Glutamatergic neuron (in vitro differentiated cells): ENCODE measurements around the gene GDI2. TPM values are rescaled to one million over a fixed set of nuclear protein-coding genes. Genes with fewer than 3 reads are reported as not detected.
A peak's percentile ranks its signal among the peaks of the same experiment; 100 is the strongest.
"Not testable (repeated sequence)": the region's sequence is repeated elsewhere in the genome, so short reads cannot be mapped to it uniquely, and the experiment has no call there.

Experiments
- DNase-seq: peaks from one replicate; pipeline ENCODE4 v3.0.0; 2022
- H3K27ac Mint-ChIP-seq: one replicate; pipeline ENCODE4 v1.8.0; 2020; ENCODE audit warnings: mild to moderate bottlenecking, mixed read lengths, inconsistent platforms; ENCODE audit not compliant: unreplicated experiment
- H3K27me3 Mint-ChIP-seq: one replicate; pipeline ENCODE4 v1.8.0; 2020; ENCODE audit warnings: mild to moderate bottlenecking, moderate library complexity, mixed read lengths, inconsistent platforms; ENCODE audit not compliant: unreplicated experiment
- H3K36me3 Mint-ChIP-seq: one replicate; pipeline ENCODE4 v1.8.0; 2020; ENCODE audit warnings: mild to moderate bottlenecking, mixed read lengths, inconsistent platforms; ENCODE audit not compliant: unreplicated experiment
- H3K4me1 Mint-ChIP-seq: one replicate; pipeline ENCODE4 v1.8.0; 2020; ENCODE audit warnings: mild to moderate bottlenecking, low read depth, mixed read lengths, inconsistent platforms; ENCODE audit not compliant: unreplicated experiment
- H3K4me3 Mint-ChIP-seq: one replicate; pipeline ENCODE4 v1.8.0; 2020; ENCODE audit warnings: mild to moderate bottlenecking, mixed read lengths, inconsistent platforms; ENCODE audit not compliant: unreplicated experiment
- H3K9me3 Mint-ChIP-seq: one replicate; pipeline ENCODE4 v1.8.0; 2020; ENCODE audit warnings: mild to moderate bottlenecking, moderate library complexity, mixed read lengths, inconsistent platforms; ENCODE audit not compliant: unreplicated experiment
- CTCF ChIP-seq: fragments of 200-600 bp; sonication (generic); IDR thresholded peaks from one replicate; pipeline ENCODE4 v1.5.0; 2021; ENCODE audit not compliant: partially characterized antibody, unreplicated experiment
- total RNA-seq: library from RNA; stranded (reverse); fragmentation: NEBNext Ultra II Directional; extraction: Animal tissue kit (Norgen Biotek cat#: 25700); gene quantifications from one replicate; pipeline ENCODE4 v1.2.1, GENCODE V29; 2021; ENCODE audit not compliant: unreplicated experiment

The GDI2 gene
- total RNA-seq, 1 donor from 2014 or later, result 294 TPM

- H3K4me3 Mint-ChIP-seq, result no peak overlapping the region
- H3K4me1 Mint-ChIP-seq, result peaks cover 4% of the 10 kb centered on the region
- TF ChIP-seq CTCF, result no peak
- DNase-seq, result no peak
- H3K36me3 Mint-ChIP-seq, result no peaks in the 10 kb centered on the region
- H3K27ac Mint-ChIP-seq, result no peak overlapping the region
- H3K27me3 Mint-ChIP-seq, result peaks cover 4% of the 10 kb centered on the region
- peaks cover 5% of the 10 kb centered on the region for H3K9me3 Mint-ChIP-seq
Measured at GRCh38 chr10:5841965-5842364, 28.7 kb upstream of the GDI2 start.

- H3K36me3 Mint-ChIP-seq, result no peaks in the 10 kb centered on the region
- H3K4me1 Mint-ChIP-seq, result peaks cover 4% of the 10 kb centered on the region
- H3K4me3 Mint-ChIP-seq, result no peak overlapping the region
- peaks cover 5% of the 10 kb centered on the region for H3K9me3 Mint-ChIP-seq
- H3K27me3 Mint-ChIP-seq, result peaks cover 4% of the 10 kb centered on the region
- TF ChIP-seq CTCF, result no peak
- peak; percentile 23 for DNase-seq
- H3K27ac Mint-ChIP-seq, result no peak overlapping the region
Measured at GRCh38 chr10:5840314-5841307, 27.4 kb upstream of the GDI2 start.

GRCh38 chr10:5836181-5836580, 22.9 kb upstream of the GDI2 start:
- H3K4me3 Mint-ChIP-seq, H3K36me3 Mint-ChIP-seq, DNase-seq, H3K27me3 Mint-ChIP-seq, H3K4me1 Mint-ChIP-seq, H3K27ac Mint-ChIP-seq, H3K9me3 Mint-ChIP-seq: not testable (repeated sequence)

- H3K36me3 Mint-ChIP-seq, result no peaks in the 10 kb centered on the region
- TF ChIP-seq CTCF, result no peak
- DNase-seq, result no peak
- peaks cover 5% of the 10 kb centered on the region for H3K4me1 Mint-ChIP-seq
- peaks cover 2% of the 10 kb centered on the region for H3K9me3 Mint-ChIP-seq
- no peak overlapping the region for H3K4me3 Mint-ChIP-seq
- no peak overlapping the region for H3K27ac Mint-ChIP-seq
- H3K27me3 Mint-ChIP-seq, result peaks cover 3% of the 10 kb centered on the region
Measured at GRCh38 chr10:5835446-5836095, 22.3 kb upstream of the GDI2 start.

GRCh38 chr10:5833814-5834213, 20.6 kb upstream of the GDI2 start:
- DNase-seq, result no peak
- no peak overlapping the region for H3K27ac Mint-ChIP-seq
- peaks cover 5% of the 10 kb centered on the region for H3K4me1 Mint-ChIP-seq

More at GRCh38 chr10:5833814-5834213, 20.6 kb upstream of the GDI2 start:
- no peak for TF ChIP-seq CTCF
- no peak overlapping the region for H3K4me3 Mint-ChIP-seq
- H3K27me3 Mint-ChIP-seq, result no peaks in the 10 kb centered on the region
- H3K36me3 Mint-ChIP-seq, result no peaks in the 10 kb centered on the region
- H3K9me3 Mint-ChIP-seq, result peaks cover 3% of the 10 kb centered on the region
